GM21381 (cell line): ENCODE data around the gene BEND6.

Experiments
- ATAC-seq: cut with Tn5 transposase; IDR thresholded peaks from one replicate; pipeline ENCODE4 v1.9.1; 2021; ENCODE audit warnings: mild to moderate bottlenecking, moderate library complexity; ENCODE audit not compliant: unreplicated experiment

The BEND6 gene

GRCh38 chr6:56954403-56955170 lies at the start of gene BEND6:
Gene BEND6 (plus strand): TSS chr6:56955107. CDS start chr6:56981811, 26,704 bp downstream.
- ATAC-seq: peak; percentile 38

- ATAC-seq: no peak
Observed at GRCh38 chr6:56905378-56905777, 49.5 kb upstream of the BEND6 start.

- ATAC-seq: no peak
Observed at GRCh38 chr6:56906752-56907151, 48.2 kb upstream of the BEND6 start.

GRCh38 chr6:56909115-56909907 lies 45.6 kb upstream of the BEND6 start:
- no peak for ATAC-seq

- no peak for ATAC-seq
Observed at GRCh38 chr6:56911847-56912246, 43.1 kb upstream of the BEND6 start.

- no peak for ATAC-seq
Observed at GRCh38 chr6:56913285-56914074, 41.4 kb upstream of the BEND6 start.

- ATAC-seq: no peak
Observed at GRCh38 chr6:56914798-56915658, 39.9 kb upstream of the BEND6 start.

GRCh38 chr6:56915832-56916231 lies 39.1 kb upstream of the BEND6 start:
- no peak for ATAC-seq

GRCh38 chr6:56916849-56917551 lies 37.9 kb upstream of the BEND6 start:
- no peak for ATAC-seq

- no peak for ATAC-seq
Observed at GRCh38 chr6:56922645-56923044, 32.3 kb upstream of the BEND6 start.

GRCh38 chr6:56923565-56923964 lies 31.3 kb upstream of the BEND6 start:
- no peak for ATAC-seq

GRCh38 chr6:56927538-56928453 lies 27.1 kb upstream of the BEND6 start:
- no peak for ATAC-seq

- no peak for ATAC-seq
Observed at GRCh38 chr6:56930846-56931245, 24.1 kb upstream of the BEND6 start.

- ATAC-seq: no peak
Observed at GRCh38 chr6:56932910-56933477, 21.9 kb upstream of the BEND6 start.

- no peak for ATAC-seq
Observed at GRCh38 chr6:56933650-56934049, 21.3 kb upstream of the BEND6 start.

- no peak for ATAC-seq
Observed at GRCh38 chr6:56934876-56935275, 20.0 kb upstream of the BEND6 start.

GRCh38 chr6:56936466-56936865 lies 18.4 kb upstream of the BEND6 start:
- no peak for ATAC-seq

GRCh38 chr6:56938649-56939191 lies 16.2 kb upstream of the BEND6 start:
- no peak for ATAC-seq
